ENCODE results near the gene TRPM6. TPM values are rescaled to one million over a fixed set of nuclear protein-coding genes. Genes with fewer than 3 reads are reported as not detected.
"Not testable (repeated sequence)": the region's sequence is repeated elsewhere in the genome, so short reads cannot be mapped to it uniquely, and the experiment has no call there.

The TRPM6 gene
- total RNA-seq, 1 donor, result under 0.01 TPM

DNA sequence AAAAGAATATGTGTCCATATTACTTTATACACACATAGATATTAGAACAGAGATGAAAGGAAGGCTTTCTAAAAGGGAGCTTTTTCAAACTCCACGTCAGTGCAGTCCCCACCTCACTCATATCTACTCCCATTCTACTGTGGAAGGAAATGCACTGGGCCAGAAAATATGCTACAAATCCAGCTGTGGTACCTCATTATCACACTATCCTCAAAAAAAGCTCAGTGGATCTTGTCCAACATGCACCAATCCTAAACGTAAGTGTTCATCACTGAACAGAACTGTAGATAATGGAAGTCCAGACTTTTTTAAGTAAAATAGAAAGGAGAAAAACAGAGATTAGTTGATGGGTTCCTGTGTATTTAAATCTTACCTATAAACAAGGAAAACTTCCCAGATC is 27.9 kb downstream of the TRPM6 start:
- Histone ChIP-seq H3K27me3 (ENCODE audit: insufficient read depth, low read length) (no peaks in the 10 kb centered on the region), H4K20me1 (ENCODE audit: insufficient read depth, low read length) (no peaks in the 10 kb centered on the region), H2AFZ (ENCODE audit: low read length) (no peak overlapping the region), H3K4me1 (ENCODE audit: insufficient read depth, low read length) (no peaks in the 10 kb centered on the region), H3K4me3 (ENCODE audit: insufficient read depth, low read length) (no peak overlapping the region), H3K36me3 (ENCODE audit: insufficient read depth, low read length) (no peaks in the 10 kb centered on the region), H3K9me3 (ENCODE audit: low read depth, low read length) (no peaks in the 10 kb centered on the region), H3K79me2 (ENCODE audit: insufficient read depth, low read length) (no peaks in the 10 kb centered on the region), H3K27ac (ENCODE audit: low read depth, low read length) (no peak overlapping the region), H3K4me2 (ENCODE audit: insufficient read depth, low read length) (no peak overlapping the region)
- no peak for DNase-seq (ENCODE audit: insufficient read length, low spot score, missing footprints)
- TF ChIP-seq CTCF (IDR thresholded peaks at IDR 0.05; ENCODE audit: extremely low read depth, low read depth, low read length), result no peak

DNA sequence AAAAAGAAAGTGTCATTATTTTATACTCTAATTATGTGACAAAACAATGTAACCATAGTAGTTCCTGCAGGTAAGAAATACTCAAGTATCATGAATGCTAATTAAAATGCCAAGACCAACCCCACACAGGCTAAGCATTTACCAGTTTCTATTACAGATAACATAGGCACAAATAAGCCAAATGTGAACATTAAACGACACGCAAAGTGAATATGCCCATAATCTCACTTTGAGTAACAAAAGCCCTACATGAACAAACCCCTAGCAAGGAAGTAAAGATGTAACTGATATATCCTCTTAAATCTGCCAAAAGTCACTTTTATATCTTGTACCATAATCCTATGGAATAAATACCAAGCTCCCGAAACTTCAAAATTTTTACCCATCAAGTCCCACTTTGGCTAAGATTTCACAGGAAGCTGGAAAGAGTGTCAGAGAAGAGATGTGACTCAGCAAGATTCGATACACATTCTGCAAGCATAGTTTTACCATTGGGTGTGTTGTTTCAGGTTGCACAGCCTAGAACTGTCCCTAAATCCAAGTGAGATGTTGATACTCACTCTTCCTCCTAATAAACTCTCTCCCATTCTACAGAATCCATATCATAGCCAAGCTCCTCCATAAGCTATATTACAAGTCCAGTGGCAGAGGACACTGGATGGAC is 28.8 kb downstream of the TRPM6 start:
- H3K4me1 ChIP-seq (ENCODE audit: insufficient read depth, low read length), result no peaks in the 10 kb centered on the region
- no peaks in the 10 kb centered on the region for H4K20me1 ChIP-seq (ENCODE audit: insufficient read depth, low read length)
- no peaks in the 10 kb centered on the region for H3K79me2 ChIP-seq (ENCODE audit: insufficient read depth, low read length)
- H3K36me3 ChIP-seq (ENCODE audit: insufficient read depth, low read length), result no peaks in the 10 kb centered on the region
- H3K4me3 ChIP-seq (ENCODE audit: insufficient read depth, low read length), result no peak overlapping the region
- TF ChIP-seq CTCF (IDR thresholded peaks at IDR 0.05; ENCODE audit: extremely low read depth, low read depth, low read length), result no peak
- H3K4me2 ChIP-seq (ENCODE audit: insufficient read depth, low read length), result no peak overlapping the region
- H3K27ac ChIP-seq (ENCODE audit: low read depth, low read length), result no peak overlapping the region
- H3K9me3 ChIP-seq (ENCODE audit: low read depth, low read length), result no peaks in the 10 kb centered on the region
- H3K27me3 ChIP-seq (ENCODE audit: insufficient read depth, low read length), result no peaks in the 10 kb centered on the region
- H2AFZ ChIP-seq (ENCODE audit: low read length), result no peak overlapping the region
- DNase-seq (ENCODE audit: insufficient read length, low spot score, missing footprints), result no peak

GRCh38 chr9:74856989-74857388 is 30.7 kb downstream of the TRPM6 start:
- DNase-seq (ENCODE audit: insufficient read length, low spot score, missing footprints), result no peak
- Histone ChIP-seq H3K4me2 (ENCODE audit: insufficient read depth, low read length) (no peak overlapping the region), H3K79me2 (ENCODE audit: insufficient read depth, low read length) (no peaks in the 10 kb centered on the region), H3K27me3 (ENCODE audit: insufficient read depth, low read length) (no peaks in the 10 kb centered on the region), H2AFZ (ENCODE audit: low read length) (no peak overlapping the region), H4K20me1 (ENCODE audit: insufficient read depth, low read length) (no peaks in the 10 kb centered on the region), H3K36me3 (ENCODE audit: insufficient read depth, low read length) (no peaks in the 10 kb centered on the region), H3K27ac (ENCODE audit: low read depth, low read length) (no peak overlapping the region), H3K4me3 (ENCODE audit: insufficient read depth, low read length) (no peak overlapping the region), H3K4me1 (ENCODE audit: insufficient read depth, low read length) (no peaks in the 10 kb centered on the region), H3K9me3 (ENCODE audit: low read depth, low read length) (no peaks in the 10 kb centered on the region)
- no peak for TF ChIP-seq CTCF (IDR thresholded peaks at IDR 0.05; ENCODE audit: extremely low read depth, low read depth, low read length)

DNA sequence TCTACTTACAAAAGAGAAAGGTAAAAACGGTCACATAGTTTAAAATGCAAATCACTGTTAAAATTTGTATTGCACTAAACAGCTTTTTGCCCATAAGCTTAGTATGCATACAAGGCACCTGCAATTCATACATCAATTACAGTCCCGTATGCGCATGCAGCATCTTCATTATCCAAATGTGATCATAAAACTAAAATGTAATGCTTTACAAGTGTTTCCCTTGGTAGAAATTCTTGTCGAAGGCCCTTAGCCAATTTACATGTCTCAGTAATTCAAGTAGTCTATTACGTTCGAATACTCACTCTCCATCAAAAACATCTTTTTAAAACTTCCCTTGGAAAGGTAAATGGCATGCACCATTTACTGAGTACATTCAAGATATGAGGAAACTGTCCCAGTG is 32.6 kb downstream of the TRPM6 start:
- no peak overlapping the region for H3K4me3 ChIP-seq (ENCODE audit: insufficient read depth, low read length)
- H3K9me3 ChIP-seq (ENCODE audit: low read depth, low read length), result no peaks in the 10 kb centered on the region
- H3K36me3 ChIP-seq (ENCODE audit: insufficient read depth, low read length), result no peaks in the 10 kb centered on the region
- no peak for DNase-seq (ENCODE audit: insufficient read length, low spot score, missing footprints)
- H4K20me1 ChIP-seq (ENCODE audit: insufficient read depth, low read length), result no peaks in the 10 kb centered on the region
- no peaks in the 10 kb centered on the region for H3K79me2 ChIP-seq (ENCODE audit: insufficient read depth, low read length)
- no peak overlapping the region for H3K27ac ChIP-seq (ENCODE audit: low read depth, low read length)
- H3K4me1 ChIP-seq (ENCODE audit: insufficient read depth, low read length), result no peaks in the 10 kb centered on the region
- TF ChIP-seq CTCF (IDR thresholded peaks at IDR 0.05; ENCODE audit: extremely low read depth, low read depth, low read length), result no peak
- H3K27me3 ChIP-seq (ENCODE audit: insufficient read depth, low read length), result no peaks in the 10 kb centered on the region
- no peak overlapping the region for H2AFZ ChIP-seq (ENCODE audit: low read length)
- no peak overlapping the region for H3K4me2 ChIP-seq (ENCODE audit: insufficient read depth, low read length)

DNA sequence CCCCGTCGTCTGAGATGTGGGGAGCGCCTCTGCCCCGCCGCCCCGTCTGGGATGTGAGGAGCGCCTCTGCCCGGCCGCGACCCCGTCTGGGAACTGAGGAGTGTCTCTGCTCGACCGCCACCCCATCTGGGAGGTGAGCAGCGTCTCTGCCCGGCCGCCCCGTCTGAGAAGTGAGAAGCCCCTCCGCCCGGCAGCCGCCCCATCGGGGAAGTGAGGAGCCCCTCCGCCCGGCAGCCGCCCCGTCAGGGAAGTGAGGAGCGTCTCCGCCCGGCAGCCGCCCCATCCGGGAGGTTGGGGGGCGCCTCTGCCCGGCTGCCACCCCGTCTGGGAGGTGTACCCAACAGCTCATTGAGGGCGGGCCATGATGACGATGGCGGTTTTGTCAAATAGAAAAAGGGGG is 34.7 kb downstream of the TRPM6 start:
- not testable (repeated sequence) for H3K27ac ChIP-seq (ENCODE audit: low read depth, low read length); H3K4me3 ChIP-seq (ENCODE audit: insufficient read depth, low read length); H3K4me1 ChIP-seq (ENCODE audit: insufficient read depth, low read length); H4K20me1 ChIP-seq (ENCODE audit: insufficient read depth, low read length); DNase-seq (ENCODE audit: insufficient read length, low spot score, missing footprints); H2AFZ ChIP-seq (ENCODE audit: low read length); H3K36me3 ChIP-seq (ENCODE audit: insufficient read depth, low read length); H3K27me3 ChIP-seq (ENCODE audit: insufficient read depth, low read length); H3K4me2 ChIP-seq (ENCODE audit: insufficient read depth, low read length); H3K9me3 ChIP-seq (ENCODE audit: low read depth, low read length); H3K79me2 ChIP-seq (ENCODE audit: insufficient read depth, low read length)

Measured in osteoblast (primary cell).